ENCODE data around the gene CYB5R4. TPM values are rescaled to one million over a fixed set of nuclear protein-coding genes. Genes with fewer than 3 reads are reported as not detected.

The CYB5R4 gene
- polyA plus RNA-seq, 1 of the 3 experiments (the other 2 are of a cell fraction) = 3.3 TPM

DNA sequence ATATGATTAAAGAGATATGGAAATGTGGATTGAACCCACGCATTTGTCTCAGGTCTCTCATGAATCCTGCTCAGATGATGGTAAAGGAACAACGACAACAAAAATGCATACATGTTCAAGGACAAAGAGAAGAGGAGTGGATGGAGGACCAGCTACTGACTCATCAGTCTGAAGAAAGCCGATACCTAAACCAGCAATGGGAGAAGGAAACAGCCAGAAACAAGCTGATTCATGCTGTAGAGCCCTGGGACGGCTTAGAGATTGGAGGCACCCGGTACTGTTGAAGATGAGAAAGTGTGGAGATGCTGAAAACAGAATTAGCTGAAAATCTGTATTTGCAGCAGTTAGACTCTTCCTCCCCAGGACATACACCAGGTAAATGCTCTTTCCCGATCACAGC, 20.8 kb upstream of the CYB5R4 start:
- ChIA-PET POLR2A (no interaction called here), CTCF (interaction anchor here (1.6 kb wide), 1 partner anchor 14 kb away, joined by 3 read pairs; the partner anchor contains the start of gene RIPPLY2)
- TF ChIP-seq FOSL2 (IDR thresholded peaks at IDR 0.05; ENCODE audit: borderline replicate concordance, low read depth) (no peak), TAF1 (IDR thresholded peaks at IDR 0.05; ENCODE audit: borderline replicate concordance, low read depth, low read length) (no peak)
- TF ChIP-seq, protein P1, sequence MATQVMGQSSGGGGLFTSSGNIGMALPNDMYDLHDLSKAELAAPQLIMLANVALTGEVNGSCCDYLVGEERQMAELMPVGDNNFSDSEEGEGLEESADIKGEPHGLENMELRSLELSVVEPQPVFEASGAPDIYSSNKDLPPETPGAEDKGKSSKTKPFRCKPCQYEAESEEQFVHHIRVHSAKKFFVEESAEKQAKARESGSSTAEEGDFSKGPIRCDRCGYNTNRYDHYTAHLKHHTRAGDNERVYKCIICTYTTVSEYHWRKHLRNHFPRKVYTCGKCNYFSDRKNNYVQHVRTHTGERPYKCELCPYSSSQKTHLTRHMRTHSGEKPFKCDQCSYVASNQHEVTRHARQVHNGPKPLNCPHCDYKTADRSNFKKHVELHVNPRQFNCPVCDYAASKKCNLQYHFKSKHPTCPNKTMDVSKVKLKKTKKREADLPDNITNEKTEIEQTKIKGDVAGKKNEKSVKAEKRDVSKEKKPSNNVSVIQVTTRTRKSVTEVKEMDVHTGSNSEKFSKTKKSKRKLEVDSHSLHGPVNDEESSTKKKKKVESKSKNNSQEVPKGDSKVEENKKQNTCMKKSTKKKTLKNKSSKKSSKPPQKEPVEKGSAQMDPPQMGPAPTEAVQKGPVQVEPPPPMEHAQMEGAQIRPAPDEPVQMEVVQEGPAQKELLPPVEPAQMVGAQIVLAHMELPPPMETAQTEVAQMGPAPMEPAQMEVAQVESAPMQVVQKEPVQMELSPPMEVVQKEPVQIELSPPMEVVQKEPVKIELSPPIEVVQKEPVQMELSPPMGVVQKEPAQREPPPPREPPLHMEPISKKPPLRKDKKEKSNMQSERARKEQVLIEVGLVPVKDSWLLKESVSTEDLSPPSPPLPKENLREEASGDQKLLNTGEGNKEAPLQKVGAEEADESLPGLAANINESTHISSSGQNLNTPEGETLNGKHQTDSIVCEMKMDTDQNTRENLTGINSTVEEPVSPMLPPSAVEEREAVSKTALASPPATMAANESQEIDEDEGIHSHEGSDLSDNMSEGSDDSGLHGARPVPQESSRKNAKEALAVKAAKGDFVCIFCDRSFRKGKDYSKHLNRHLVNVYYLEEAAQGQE (IDR thresholded peaks at IDR 0.05; ENCODE audit: low read depth, low read length) = no peak
- H3K4me3 ChIP-seq (ENCODE audit: low read depth in 2 of 2, low read length in 1 of 2) = no peak overlapping the region
- no peak for DNase-seq
- H3K4me1 ChIP-seq (ENCODE audit: control insufficient read depth in 1 of 2, insufficient read depth in 2 of 2, low read depth in 1 of 2, low read length in 1 of 2) = no peaks in the 10 kb centered on the region
- no peaks in the 10 kb centered on the region for H3K9me3 ChIP-seq
- no peaks in the 10 kb centered on the region for H4K20me1 ChIP-seq (ENCODE audit: insufficient read depth)
- H3F3A ChIP-seq (replicated peaks; ENCODE audit: insufficient read depth) = no peaks in the 10 kb centered on the region
- no peak overlapping the region for H3K4me2 ChIP-seq
- no peaks in the 10 kb centered on the region for H3K36me3 ChIP-seq (replicated peaks in 1 of 2; ENCODE audit: control insufficient read depth in 1 of 2, insufficient read depth in 2 of 2, low read length in 1 of 2)
- H3K9me2 ChIP-seq = no peaks in the 10 kb centered on the region
- no peak overlapping the region for H2AFZ ChIP-seq (ENCODE audit: low read depth)
- no peak overlapping the region for H3K27ac ChIP-seq (ENCODE audit: low read depth in 2 of 2, low read length in 1 of 2)
- H3K79me2 ChIP-seq (ENCODE audit: insufficient read depth) = no peaks in the 10 kb centered on the region
- H3K27me3 ChIP-seq (ENCODE audit: insufficient read depth) = no peaks in the 10 kb centered on the region
- WGBS (ENCODE audit: low lambda C conversion rate) = 49% methylated on average over 6 of the region's 6 CpGs
- no peak overlapping the region for H3K9ac ChIP-seq

DNA sequence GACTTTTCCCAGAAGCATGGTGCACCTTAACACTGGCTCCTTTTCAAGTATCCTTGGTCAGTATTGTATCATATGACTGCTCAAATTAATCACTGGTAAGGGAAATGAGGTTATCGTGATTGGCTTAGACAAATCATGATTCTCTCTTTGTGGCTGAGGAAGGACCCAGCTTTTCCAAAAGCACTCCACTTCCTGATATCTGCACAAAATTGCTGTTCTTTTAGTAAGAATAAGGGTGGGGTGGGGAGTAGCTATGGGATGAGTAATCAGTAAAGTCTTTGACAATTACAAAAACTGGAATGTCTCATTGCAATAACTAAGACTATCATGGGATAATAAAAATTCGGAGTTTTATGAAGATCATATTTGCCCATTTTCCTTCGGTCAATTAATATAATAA, 15.3 kb upstream of the CYB5R4 start:
- H3K79me2 ChIP-seq (ENCODE audit: insufficient read depth) = no peaks in the 10 kb centered on the region
- H3K36me3 ChIP-seq (replicated peaks in 1 of 2; ENCODE audit: control insufficient read depth in 1 of 2, insufficient read depth in 2 of 2, low read length in 1 of 2) = no peaks in the 10 kb centered on the region
- TF ChIP-seq, protein P2, sequence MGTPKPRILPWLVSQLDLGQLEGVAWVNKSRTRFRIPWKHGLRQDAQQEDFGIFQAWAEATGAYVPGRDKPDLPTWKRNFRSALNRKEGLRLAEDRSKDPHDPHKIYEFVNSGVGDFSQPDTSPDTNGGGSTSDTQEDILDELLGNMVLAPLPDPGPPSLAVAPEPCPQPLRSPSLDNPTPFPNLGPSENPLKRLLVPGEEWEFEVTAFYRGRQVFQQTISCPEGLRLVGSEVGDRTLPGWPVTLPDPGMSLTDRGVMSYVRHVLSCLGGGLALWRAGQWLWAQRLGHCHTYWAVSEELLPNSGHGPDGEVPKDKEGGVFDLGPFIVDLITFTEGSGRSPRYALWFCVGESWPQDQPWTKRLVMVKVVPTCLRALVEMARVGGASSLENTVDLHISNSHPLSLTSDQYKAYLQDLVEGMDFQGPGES (IDR thresholded peaks at IDR 0.05; ENCODE audit: low read depth, low read length) = no peak
- TF ChIP-seq SIN3A (IDR thresholded peaks at IDR 0.05; ENCODE audit: borderline replicate concordance, low read depth, low read length) = no peak
- TF ChIP-seq ELF1 (IDR thresholded peaks at IDR 0.05) = no peak
- TF ChIP-seq TAF1 (IDR thresholded peaks at IDR 0.05; ENCODE audit: borderline replicate concordance, low read depth, low read length) = no peak
- H3K27me3 ChIP-seq (ENCODE audit: insufficient read depth) = no peaks in the 10 kb centered on the region
- H3K27ac ChIP-seq (ENCODE audit: low read depth in 2 of 2, low read length in 1 of 2) = no peak overlapping the region
- POLR2A ChIA-PET = no interaction called here
- no peaks in the 10 kb centered on the region for H3F3A ChIP-seq (replicated peaks; ENCODE audit: insufficient read depth)
- no peaks in the 10 kb centered on the region for H3K9me2 ChIP-seq
- no peak overlapping the region for H3K4me3 ChIP-seq (ENCODE audit: low read depth in 2 of 2, low read length in 1 of 2)
- no peaks in the 10 kb centered on the region for H3K9me3 ChIP-seq
- CTCF ChIA-PET = interaction anchor here (1.0 kb wide), 1 partner anchor 9 kb away, joined by 3 read pairs; the partner anchor contains the start of gene RIPPLY2
- H3K9ac ChIP-seq = no peak overlapping the region
- no peaks in the 10 kb centered on the region for H3K4me1 ChIP-seq (ENCODE audit: control insufficient read depth in 1 of 2, insufficient read depth in 2 of 2, low read depth in 1 of 2, low read length in 1 of 2)
- no peak overlapping the region for H2AFZ ChIP-seq (ENCODE audit: low read depth)
- no peak overlapping the region for H3K4me2 ChIP-seq
- 64% methylated on average over 3 of the region's 3 CpGs for WGBS (ENCODE audit: low lambda C conversion rate)
- DNase-seq = no peak
- H4K20me1 ChIP-seq (ENCODE audit: insufficient read depth) = no peaks in the 10 kb centered on the region
